GM23338 (cell line): ENCODE results near the gene SZT2. TPM values are rescaled to one million over a fixed set of nuclear protein-coding genes. Genes with fewer than 3 reads are reported as not detected.

Experiments
- ATAC-seq: fragments of 200-7000 bp; cut with Tn5 transposase; 3 replicates; pipeline ENCODE4 v1.9.1; 2020
- DNase-seq: peaks from one replicate; pipeline ENCODE4 v3.0.0-alpha.2; 2015; ENCODE audit warnings: low spot score
- H2AFZ ChIP-seq: fragments of 200-600 bp; sonication (generic); 2 replicates; pipeline ENCODE4 v1.8.0; 2016; ENCODE audit warnings: antibody characterized with exemption, mild to moderate bottlenecking, moderate library complexity
- H3F3A ChIP-seq: fragments of 200-600 bp; sonication (generic); replicated peaks from 2 replicates; pipeline ENCODE4 v1.8.0; 2017; ENCODE audit warnings: antibody characterized with exemption, mixed run types, low read depth
- H3K27ac ChIP-seq: fragments of 200-600 bp; sonication (generic); 2 replicates; pipeline ENCODE4 v1.6.1; 2016; ENCODE audit warnings: low read depth
- H3K27me3 ChIP-seq: fragments of 200-600 bp; sonication (generic); 2 replicates; pipeline ENCODE4 v1.8.0; 2016; ENCODE audit warnings: mild to moderate bottlenecking, mixed run types, moderate library complexity; ENCODE audit not compliant: insufficient read depth
- H3K36me3 ChIP-seq: fragments of 200-600 bp; sonication (generic); 2 replicates; pipeline ENCODE4 v1.8.0; 2016; ENCODE audit warnings: mild to moderate bottlenecking; ENCODE audit not compliant: insufficient read depth
- H3K4me1 ChIP-seq: fragments of 200-600 bp; sonication (generic); 2 replicates; pipeline ENCODE4 v1.8.0; 2016; ENCODE audit warnings: mild to moderate bottlenecking, moderate library complexity; ENCODE audit not compliant: insufficient read depth
- H3K4me2 ChIP-seq: fragments of 200-600 bp; sonication (generic); 2 replicates; pipeline ENCODE4 v1.7.1; 2017; ENCODE audit warnings: mixed run types
- H3K4me3 ChIP-seq: fragments of 200-600 bp; sonication (generic); 2 replicates; pipeline ENCODE4 v1.6.1; 2016; ENCODE audit warnings: mixed run types
- H3K79me2 ChIP-seq: fragments of 200-600 bp; sonication (generic); replicated peaks from 2 replicates; pipeline ENCODE4 v1.8.0; 2017; ENCODE audit warnings: mild to moderate bottlenecking; ENCODE audit not compliant: insufficient read depth
- H3K9me2 ChIP-seq: fragments of 200-600 bp; sonication (generic); 2 replicates; pipeline ENCODE4 v1.8.0; 2017; ENCODE audit not compliant: insufficient read depth
- H4K20me1 ChIP-seq: fragments of 200-600 bp; sonication (generic); replicated peaks from 2 replicates; pipeline ENCODE4 v1.8.0; 2017; ENCODE audit warnings: mild to moderate bottlenecking; ENCODE audit not compliant: insufficient read depth
- H3K27ac Mint-ChIP-seq: 2 replicates; pipeline ENCODE4 v1.8.0; 2020; ENCODE audit warnings: inconsistent platforms, mild to moderate bottlenecking, moderate library complexity, mixed read lengths
- H3K27me3 Mint-ChIP-seq: 3 replicates; pipeline ENCODE4 v1.8.0; 2022; ENCODE audit warnings: low read depth, mild to moderate bottlenecking, moderate library complexity, mixed read lengths, inconsistent platforms; ENCODE audit not compliant: insufficient read depth, poor library complexity
- H3K36me3 Mint-ChIP-seq: 3 replicates; pipeline ENCODE4 v1.8.0; 2021; ENCODE audit warnings: low read depth, mild to moderate bottlenecking, inconsistent platforms, moderate library complexity, mixed read lengths
- H3K4me1 Mint-ChIP-seq: 3 replicates; pipeline ENCODE4 v1.8.0; 2020; ENCODE audit warnings: mild to moderate bottlenecking, inconsistent platforms, mixed read lengths
- H3K4me3 Mint-ChIP-seq: 3 replicates; pipeline ENCODE4 v1.8.0; 2021; ENCODE audit warnings: moderate library complexity, mild to moderate bottlenecking, inconsistent platforms, mixed read lengths
- H3K9me3 Mint-ChIP-seq: 3 replicates; pipeline ENCODE4 v1.8.0; 2020; ENCODE audit warnings: moderate library complexity, mild to moderate bottlenecking, inconsistent platforms, mixed read lengths
- CREB1 ChIP-seq: fragments of 250-450 bp; sonication (Bioruptor Pico); IDR thresholded peaks from 2 replicates; pipeline ENCODE4 v1.5.0; 2020; ENCODE audit warnings: low read depth, mild to moderate bottlenecking, moderate library complexity
- CTCF ChIP-seq, 2 experiments: fragments of 200-600 bp in 1 of 2; sonication (generic) in 1 of 2; conservative IDR thresholded peaks; 2 replicates each; pipeline versions ENCODE4 v1.5.1 to v1.6.1; 2016 to 2017; ENCODE audit warnings: antibody characterized with exemption in 2 of 2, low read depth in 2 of 2, mild to moderate bottlenecking in 2 of 2, moderate library complexity in 1 of 2
- EZH2phosphoT487 ChIP-seq: fragments of 200-600 bp; sonication (generic); IDR thresholded peaks from one replicate; pipeline ENCODE4 v1.8.1; 2018; ENCODE audit warnings: antibody characterized with exemption; ENCODE audit not compliant: unreplicated experiment
- NANOG ChIP-seq: IDR thresholded peaks from 2 replicates; pipeline ENCODE4 v1.6.1; 2016; ENCODE audit warnings: antibody characterized with exemption, borderline replicate concordance
- POLR2AphosphoS5 ChIP-seq: IDR thresholded peaks from 2 replicates; pipeline ENCODE4 v1.6.1; 2016; ENCODE audit warnings: antibody characterized with exemption, low read depth
- STAT1 ChIP-seq: IDR thresholded peaks from one replicate; pipeline ENCODE4 v1.6.1; 2016; ENCODE audit warnings: antibody characterized with exemption; ENCODE audit not compliant: unreplicated experiment
- ZNF114 ChIP-seq: fragments of 250-450 bp; sonication (Bioruptor Pico); IDR thresholded peaks from 2 replicates; pipeline ENCODE4 v1.5.0; 2020; ENCODE audit warnings: mild to moderate bottlenecking, moderate library complexity
- ZNF331 ChIP-seq: fragments of 250-450 bp; sonication (Bioruptor Pico); IDR thresholded peaks from 2 replicates; pipeline ENCODE4 v1.5.0; 2020; ENCODE audit warnings: low read depth, mild to moderate bottlenecking, moderate library complexity
- ZNF462 ChIP-seq: fragments of 250-450 bp; sonication (Bioruptor Pico); IDR thresholded peaks from 2 replicates; pipeline ENCODE4 v1.5.0; 2020; ENCODE audit warnings: mild to moderate bottlenecking, moderate library complexity
- polyA plus RNA-seq: library from polyadenylated mRNA; unstranded; fragments of >200 nt; fragmentation: Nextera tagmentation; extraction: Ambion mirVana; gene quantifications from 2 replicates; pipeline ENCODE4 v1.2.1, GENCODE V29; 2016
- total RNA-seq: library from RNA; depleted of rRNA; stranded (reverse); fragments of >200 nt; shearing (Covaris generic); gene quantifications from 2 replicates; pipeline ENCODE4 v1.2.3, GENCODE V29; 2014

Gene SZT2
- total and polyA plus RNA-seq, 2 experiments from 2014 or later: 4.1 to 16.1 TPM

- TF ChIP-seq CTCF (conservative IDR thresholded peaks at IDR 0.05; ENCODE audit: low read depth in 2 of 2): no peak
- no peak for TF ChIP-seq ZNF331 (CRISPR knock-in tag)
- TF ChIP-seq EZH2phosphoT487: no peak
- no peak for TF ChIP-seq CREB1 (CRISPR knock-in tag)
- TF ChIP-seq ZNF114 (CRISPR knock-in tag): no peak
- TF ChIP-seq STAT1: no peak
- no peak for TF ChIP-seq POLR2AphosphoS5
These were observed 75.2 kb downstream of the SZT2 start (continued) for GRCh38 chr1:43464681-43465504.

GRCh38 chr1:43465505-43466067, 75.9 kb downstream of the SZT2 start:
- H3K27ac Mint-ChIP-seq: no peak overlapping the region
- Histone ChIP-seq H3K27ac (no peak overlapping the region), H3F3A (no peaks in the 10 kb centered on the region), H3K27me3 (no peaks in the 10 kb centered on the region), H3K9me2 (no peaks in the 10 kb centered on the region), H3K79me2 (no peaks in the 10 kb centered on the region), H3K36me3 (no peaks in the 10 kb centered on the region), H3K4me2 (no peak overlapping the region), H4K20me1 (no peaks in the 10 kb centered on the region), H3K4me1 (no peaks in the 10 kb centered on the region), H3K4me3 (no peak overlapping the region), H2AFZ (no peak overlapping the region)
- peaks cover 4% of the 10 kb centered on the region for H3K27me3 Mint-ChIP-seq
- H3K4me3 Mint-ChIP-seq: no peak overlapping the region
- H3K4me1 Mint-ChIP-seq: no peaks in the 10 kb centered on the region
- ATAC-seq: no peak
- H3K36me3 Mint-ChIP-seq: no peaks in the 10 kb centered on the region
- no peak for DNase-seq
- no peaks in the 10 kb centered on the region for H3K9me3 Mint-ChIP-seq
- TF ChIP-seq CREB1 (CRISPR knock-in tag) (no peak), EZH2phosphoT487 (no peak), ZNF462 (no peak), NANOG (no peak), STAT1 (no peak), POLR2AphosphoS5 (no peak)
